Islet of Langerhans (tissue), 1 donor: ENCODE results near the gene TBC1D22A.

Experiments
- FAIRE-seq: peaks from one replicate; lab custom pipeline; 2011; peaks lifted over from hg19 to GRCh38; lab: Jason Lieb, UNC

Gene TBC1D22A

DNA sequence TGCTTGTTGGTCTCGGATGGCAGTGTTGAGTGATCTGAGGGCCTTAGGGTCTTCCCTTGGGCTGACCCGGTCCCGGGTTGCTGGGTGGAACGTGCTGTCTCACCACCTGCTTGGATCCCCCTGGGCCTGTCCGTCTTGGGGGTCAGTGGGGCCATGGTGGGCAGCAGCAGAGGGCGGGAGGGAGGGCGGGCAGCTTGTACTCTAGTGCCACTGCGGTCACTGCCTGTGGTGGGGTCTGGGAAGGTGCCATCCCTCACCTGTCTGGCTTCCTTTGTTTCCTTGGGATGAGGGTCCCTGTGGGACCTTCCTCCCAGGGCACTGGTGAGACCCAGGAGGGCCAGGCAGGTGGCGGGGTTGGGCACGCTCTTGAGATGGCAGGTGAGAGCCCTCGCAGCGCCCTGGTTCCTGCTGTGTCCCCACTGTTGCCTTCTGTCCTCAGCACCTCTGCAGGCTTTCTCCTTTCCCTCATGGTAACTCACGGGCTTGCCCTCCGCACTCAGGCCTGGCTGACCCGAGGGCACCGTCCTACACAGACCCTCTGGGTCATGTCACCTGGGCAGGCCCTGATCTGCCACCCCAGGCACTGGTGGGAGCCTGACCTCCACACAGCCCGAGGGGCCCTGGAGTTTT, 34.2 kb downstream of the TBC1D22A start:
- no peak for FAIRE-seq

GRCh38 chr22:46797355-46797754, 34.9 kb downstream of the TBC1D22A start:
- FAIRE-seq, result no peak

GRCh38 chr22:46798041-46798365, 35.6 kb downstream of the TBC1D22A start:
- no peak for FAIRE-seq

DNA sequence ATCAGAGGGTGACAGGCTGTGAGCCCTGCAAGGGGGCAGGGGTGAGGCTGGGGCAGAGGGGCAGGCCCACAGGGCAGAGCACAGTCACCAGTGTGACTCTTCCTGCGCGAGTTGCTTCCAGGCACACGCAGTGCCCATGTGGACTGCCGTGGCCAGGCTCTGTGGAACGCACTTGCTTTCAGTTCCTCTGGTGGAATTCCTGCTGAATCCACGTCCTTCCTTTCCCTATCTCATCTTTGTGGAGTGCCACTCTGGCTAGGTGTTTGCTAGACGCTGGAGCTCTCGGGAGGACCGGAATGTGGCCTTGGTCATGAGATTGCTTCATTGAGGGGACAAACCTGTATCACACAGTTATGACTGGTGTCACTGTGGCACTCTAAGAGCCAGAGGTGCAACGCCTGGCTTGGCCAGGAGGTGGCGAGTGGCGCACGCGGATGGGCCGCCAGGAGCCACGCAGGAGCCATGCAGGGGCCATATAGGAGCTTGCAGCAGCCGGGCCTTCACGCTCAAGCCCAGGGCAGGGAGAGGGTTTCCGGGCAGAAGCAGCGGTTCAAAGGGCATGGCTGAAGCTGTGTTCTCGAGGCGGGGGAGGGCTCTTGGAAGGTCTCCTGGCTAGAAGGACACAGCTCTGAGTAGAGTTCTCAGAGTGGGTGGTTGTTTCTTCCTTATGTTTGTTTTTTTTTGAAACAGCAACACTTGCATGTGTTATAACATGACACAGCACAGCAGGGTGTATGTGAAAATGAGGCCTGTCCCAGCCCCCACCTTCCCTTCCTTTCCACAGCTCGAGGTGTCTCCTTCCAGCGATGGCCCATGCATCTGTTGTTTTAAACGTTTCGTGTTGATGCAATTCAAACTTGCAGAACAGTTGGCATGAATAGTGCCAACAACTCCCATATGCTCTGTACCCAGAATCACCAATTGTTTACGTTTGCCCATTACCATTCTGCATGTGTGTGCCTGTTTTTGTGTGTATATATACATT, 36.2 kb downstream of the TBC1D22A start:
- FAIRE-seq, result no peak

- no peak for FAIRE-seq
Observed at GRCh38 chr22:46799626-46800025, 37.2 kb downstream of the TBC1D22A start.

GRCh38 chr22:46800102-46800857, 37.8 kb downstream of the TBC1D22A start:
- FAIRE-seq, result no peak

GRCh38 chr22:46801331-46801811, 38.9 kb downstream of the TBC1D22A start:
- FAIRE-seq, result peak; percentile 9

DNA sequence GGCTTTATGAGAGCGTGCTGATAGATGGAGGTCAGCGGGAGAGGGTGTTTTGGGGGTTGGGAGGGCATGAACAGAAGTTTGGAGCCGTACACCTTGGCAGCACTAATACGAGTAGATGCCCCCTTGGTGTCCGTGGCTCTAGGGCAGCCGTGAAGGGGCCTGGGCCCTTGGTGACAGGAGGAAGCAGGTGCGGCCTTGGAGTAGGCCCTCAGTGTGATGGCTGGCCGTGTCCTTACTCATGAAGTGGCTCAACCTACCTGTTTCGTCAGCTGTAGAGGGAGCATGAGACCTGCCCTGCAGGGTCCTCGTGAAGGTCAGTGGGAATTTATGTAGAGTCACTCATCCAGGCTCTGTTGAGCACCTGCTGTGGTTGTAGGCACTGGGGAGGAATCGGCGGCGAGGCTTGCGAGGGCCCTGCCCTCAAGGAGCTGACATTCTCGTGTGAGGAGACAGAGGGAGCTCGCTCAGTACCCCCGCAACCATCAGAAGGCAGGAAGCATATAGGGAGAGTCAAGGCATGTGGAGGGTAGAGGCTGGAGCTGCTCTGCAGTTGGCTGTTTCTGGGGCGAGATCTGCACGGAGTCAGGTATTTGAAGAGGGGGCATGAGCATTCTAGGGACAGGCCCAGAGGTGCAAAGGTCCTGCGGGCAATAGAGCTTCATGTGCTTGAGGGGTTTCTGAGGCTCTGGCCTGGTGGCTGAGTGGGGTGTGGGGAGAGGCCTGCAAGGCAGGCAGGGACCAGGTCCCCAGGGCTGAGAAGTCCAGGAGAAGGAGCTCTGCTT, 39.6 kb downstream of the TBC1D22A start:
- no peak for FAIRE-seq

- FAIRE-seq, result no peak
Observed at GRCh38 chr22:46802608-46803027, 40.2 kb downstream of the TBC1D22A start.

GRCh38 chr22:46803031-46803880, 40.8 kb downstream of the TBC1D22A start:
- FAIRE-seq, result no peak

GRCh38 chr22:46803936-46804335, 41.5 kb downstream of the TBC1D22A start:
- no peak for FAIRE-seq

DNA sequence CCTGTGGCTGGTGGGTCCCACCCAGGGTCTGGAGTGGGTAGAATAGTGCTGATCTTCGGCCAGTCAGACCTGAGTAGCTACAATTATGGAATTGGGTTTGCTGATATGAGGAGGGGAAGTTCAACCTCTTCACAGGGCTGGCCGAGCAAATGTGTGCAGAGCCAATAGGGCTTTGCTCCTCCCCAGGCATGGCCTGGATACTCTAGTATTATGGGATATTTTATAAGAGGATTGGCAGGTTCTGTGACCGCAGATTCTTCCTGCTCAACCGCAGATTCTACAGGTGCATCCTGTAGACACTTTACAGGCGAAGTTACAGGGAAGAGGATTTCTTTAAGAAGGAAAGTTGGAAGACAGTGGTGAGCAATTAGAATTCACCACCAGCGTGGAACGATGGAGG, 44.3 kb downstream of the TBC1D22A start:
- no peak for FAIRE-seq

- no peak for FAIRE-seq
Observed at GRCh38 chr22:46807458-46807857, 45.0 kb downstream of the TBC1D22A start.

DNA sequence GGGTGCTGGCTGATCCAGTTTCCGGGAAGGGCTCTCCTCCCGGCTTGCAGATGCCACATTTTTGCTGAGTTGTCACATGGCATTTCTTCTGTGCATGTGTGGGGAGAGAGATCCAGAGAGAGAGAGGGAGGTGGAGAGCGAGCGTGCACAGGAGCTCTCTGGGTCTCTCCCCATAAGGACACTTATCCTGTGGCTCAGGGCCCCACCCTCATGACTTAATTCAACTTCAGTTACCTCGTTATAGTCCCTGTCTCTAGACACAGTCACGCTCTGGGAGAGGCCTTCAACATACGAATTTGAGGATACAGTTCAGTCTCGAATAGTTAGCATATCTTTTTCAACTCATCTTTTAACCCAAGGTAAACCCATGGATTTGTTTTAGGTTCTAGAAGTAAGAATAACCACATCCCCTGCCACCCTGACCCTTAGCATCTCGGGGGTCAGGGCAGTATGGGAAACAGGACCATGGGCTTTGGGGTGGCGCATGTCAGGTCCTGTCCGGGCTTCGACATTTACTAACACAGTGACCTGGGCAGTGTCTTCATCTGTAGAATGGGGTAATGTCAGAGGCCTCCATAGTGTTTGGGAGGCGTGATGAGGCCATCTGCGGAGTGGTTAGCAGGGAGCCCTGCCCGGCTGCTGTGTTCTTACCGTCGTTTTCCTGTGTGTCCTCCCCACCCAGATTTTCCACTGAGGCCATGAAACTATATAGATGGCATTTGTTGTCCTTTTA, 46.9 kb downstream of the TBC1D22A start:
- no peak for FAIRE-seq

- no peak for FAIRE-seq
Observed at GRCh38 chr22:46810856-46811786, 48.7 kb downstream of the TBC1D22A start.

DNA sequence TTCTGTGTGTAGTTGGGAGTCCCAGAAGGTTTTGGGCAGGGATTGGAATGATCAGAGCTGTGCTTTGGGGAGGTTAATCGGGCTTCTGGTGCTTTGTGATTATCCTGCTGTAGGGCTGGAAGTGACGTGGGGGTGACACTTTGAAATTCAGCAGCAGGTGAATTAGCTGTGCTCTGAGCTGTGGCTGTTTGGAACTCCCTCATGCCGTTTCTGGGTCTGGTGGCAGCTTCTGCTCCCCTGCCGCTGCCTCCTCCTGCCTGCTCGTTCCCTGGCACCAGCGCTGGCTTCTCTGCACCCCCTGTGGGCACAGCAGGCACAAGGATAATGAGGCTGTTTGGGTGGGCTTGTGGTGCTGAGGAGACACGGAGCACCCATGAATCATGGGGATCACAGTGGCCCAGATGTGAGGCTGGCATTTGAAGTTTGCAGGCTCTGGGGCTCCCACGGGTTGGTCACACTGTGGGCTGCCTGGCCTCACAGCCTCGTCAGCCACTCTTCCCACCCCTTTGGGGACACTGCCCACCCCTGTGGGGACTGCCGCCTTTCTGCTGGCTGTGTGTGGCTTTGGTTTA, 49.7 kb downstream of the TBC1D22A start:
- no peak for FAIRE-seq

DNA sequence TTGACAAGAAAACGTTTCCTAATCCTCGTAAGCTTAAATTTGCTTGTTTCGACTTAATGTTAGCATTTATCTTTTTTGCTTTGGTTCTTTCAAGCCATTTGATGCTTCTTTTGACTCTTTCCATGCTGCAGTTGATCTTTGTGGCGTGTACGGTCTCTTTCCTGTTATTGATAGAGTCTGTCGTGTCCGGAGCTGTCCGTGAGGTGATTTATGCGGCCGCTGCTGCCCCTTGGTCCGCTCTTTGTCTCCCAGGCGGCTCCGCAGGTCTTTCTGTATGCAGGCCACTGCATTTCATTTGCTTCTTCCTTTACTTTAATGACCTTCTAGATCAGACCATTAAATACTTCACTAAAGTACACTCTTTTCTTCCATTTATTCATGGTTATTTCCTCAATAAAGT, 50.3 kb downstream of the TBC1D22A start:
- no peak for FAIRE-seq

- no peak for FAIRE-seq
Observed at GRCh38 chr22:46813816-46814597, 51.6 kb downstream of the TBC1D22A start.
